Activated B cell treated with CpG ODN at 0.5 μM for 24 hours (primary cell): ENCODE measurements around the gene SLF1. TPM values are rescaled to one million over a fixed set of nuclear protein-coding genes. Genes with fewer than 3 reads are reported as not detected.

Experiments used
- ATAC-seq: fragments of 200-7000 bp; cut with Tn5 transposase; one replicate; pipeline ENCODE4 v1.10.0; 2021; ENCODE audit warnings: low read depth, mild to moderate bottlenecking, moderate library complexity
- CTCF ChIA-PET: fragments of 350-600 bp; sonication (Branson Sonifier 250); formaldehyde crosslinking; loops from one replicate; lab custom pipeline; 2021; ENCODE audit warnings: antibody characterized with exemption; lab: Charles Lee
- POLR2A ChIA-PET: fragments of 350-600 bp; sonication (Branson Sonifier 250); formaldehyde crosslinking; loops from one replicate; lab custom pipeline; 2021; ENCODE audit warnings: antibody characterized with exemption; lab: Charles Lee
- DNase-seq: peaks from one replicate; pipeline ENCODE4 v3.0.0; 2022
- H3K27ac Mint-ChIP-seq: one replicate; pipeline ENCODE4 v1.8.0; 2020; ENCODE audit warnings: mixed read lengths
- H3K27me3 Mint-ChIP-seq: one replicate; pipeline ENCODE4 v1.8.0; 2021; ENCODE audit warnings: mixed read lengths
- H3K36me3 Mint-ChIP-seq: one replicate; pipeline ENCODE4 v1.8.0; 2021; ENCODE audit warnings: low read depth, mixed read lengths
- H3K4me1 Mint-ChIP-seq: one replicate; pipeline ENCODE4 v1.8.0; 2021; ENCODE audit warnings: mixed read lengths
- H3K4me3 Mint-ChIP-seq: one replicate; pipeline ENCODE4 v1.8.0; 2020; ENCODE audit warnings: mild to moderate bottlenecking, mixed read lengths
- H3K9me3 Mint-ChIP-seq: one replicate; pipeline ENCODE4 v1.8.0; 2020; ENCODE audit warnings: mixed read lengths
- CTCF ChIP-seq: fragments of 200-600 bp; IDR thresholded peaks from one replicate; pipeline ENCODE4 v1.8.0; 2022; ENCODE audit warnings: antibody characterized with exemption, mild to moderate bottlenecking
- intact Hi-C: fragments of 100-400 bp; cut with micrococcal nuclease; formaldehyde crosslinking; loops from one replicate; pipeline ENCODE4 v1.15.1; 2024
- total RNA-seq: library from RNA; stranded (reverse); gene quantifications from 2 replicates; pipeline ENCODE4 v1.2.3, GENCODE V29; 2022

SLF1 gene
- total RNA-seq, 1 donor from 2014 or later, result 12.0 TPM

- intact Hi-C loops, result no loop called here
Observed at GRCh38 chr5:94658272-94658671, 39.8 kb downstream of the SLF1 start.

GRCh38 chr5:94660506-94660905, 42.0 kb downstream of the SLF1 start:
- no peaks in the 10 kb centered on the region for H3K27me3 Mint-ChIP-seq
- peaks cover 61% of the 10 kb centered on the region for H3K36me3 Mint-ChIP-seq
- TF ChIP-seq CTCF, result no peak
- DNase-seq (no peak), ATAC-seq (no peak)
- ChIA-PET CTCF (no interaction called here), POLR2A (no interaction called here)
- H3K4me1 Mint-ChIP-seq, result no peaks in the 10 kb centered on the region
- intact Hi-C loops, result no loop called here
- H3K27ac Mint-ChIP-seq, result no peak overlapping the region
- peaks cover 29% of the 10 kb centered on the region for H3K9me3 Mint-ChIP-seq
- no peak overlapping the region for H3K4me3 Mint-ChIP-seq

More at GRCh38 chr5:94658272-94658671, 39.8 kb downstream of the SLF1 start:
- CTCF ChIA-PET, result no interaction called here
- Mint-ChIP-seq H3K4me3 (no peak overlapping the region), H3K9me3 (peaks cover 38% of the 10 kb centered on the region), H3K4me1 (no peaks in the 10 kb centered on the region), H3K27me3 (no peaks in the 10 kb centered on the region), H3K36me3 (peaks cover 65% of the 10 kb centered on the region), H3K27ac (no peak overlapping the region)
- POLR2A ChIA-PET, result no interaction called here
- ATAC-seq (no peak), DNase-seq (no peak)
- no peak for TF ChIP-seq CTCF

GRCh38 chr5:94661086-94661485, 42.6 kb downstream of the SLF1 start:
- no peak for TF ChIP-seq CTCF
- Mint-ChIP-seq H3K36me3 (peaks cover 58% of the 10 kb centered on the region), H3K27ac (no peak overlapping the region), H3K4me3 (no peak overlapping the region), H3K9me3 (peaks cover 23% of the 10 kb centered on the region), H3K27me3 (no peaks in the 10 kb centered on the region), H3K4me1 (no peaks in the 10 kb centered on the region)
- CTCF ChIA-PET, result no interaction called here
- ATAC-seq (no peak), DNase-seq (no peak)
- POLR2A ChIA-PET, result no interaction called here
- intact Hi-C loops, result no loop called here

GRCh38 chr5:94667937-94668336, 49.5 kb downstream of the SLF1 start:
- POLR2A ChIA-PET, result no interaction called here
- intact Hi-C loops, result no loop called here
- no peak for ATAC-seq
- Mint-ChIP-seq H3K27me3 (no peaks in the 10 kb centered on the region), H3K9me3 (no peaks in the 10 kb centered on the region), H3K36me3 (peaks cover 51% of the 10 kb centered on the region), H3K4me3 (no peak overlapping the region), H3K27ac (no peak overlapping the region), H3K4me1 (peaks cover under 1% of the 10 kb centered on the region)
- TF ChIP-seq CTCF, result no peak
- no peak for DNase-seq
- CTCF ChIA-PET, result no interaction called here

DNA sequence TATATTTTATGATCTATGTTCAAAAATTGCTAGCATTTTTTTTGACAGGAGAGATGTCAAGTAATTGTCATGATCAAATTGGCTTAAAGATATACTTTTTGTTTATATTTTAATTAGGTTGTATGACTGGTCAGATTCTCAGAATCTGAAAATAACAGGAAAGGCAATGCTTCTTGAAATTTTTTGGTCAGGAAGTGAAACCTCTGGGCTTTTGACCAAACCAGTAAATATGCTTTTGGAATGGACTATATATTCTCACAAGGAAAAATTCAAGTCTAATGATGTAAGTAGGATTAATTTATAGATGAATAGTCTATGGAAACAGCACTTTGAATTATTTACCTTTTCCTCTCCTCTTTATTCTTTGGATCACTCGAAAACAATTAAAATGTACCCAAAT, 52.3 kb downstream of the SLF1 start:
- peaks cover 48% of the 10 kb centered on the region for H3K36me3 Mint-ChIP-seq
- TF ChIP-seq CTCF, result no peak
- ATAC-seq, result no peak
- H3K27me3 Mint-ChIP-seq, result no peaks in the 10 kb centered on the region
- H3K9me3 Mint-ChIP-seq, result no peaks in the 10 kb centered on the region
- intact Hi-C loops, result no loop called here
- CTCF ChIA-PET, result no interaction called here
- POLR2A ChIA-PET, result no interaction called here
- peaks cover 8% of the 10 kb centered on the region for H3K4me1 Mint-ChIP-seq
- H3K27ac Mint-ChIP-seq, result no peak overlapping the region
- H3K4me3 Mint-ChIP-seq, result no peak overlapping the region
- no peak for DNase-seq
